HepG2 (cell line): Measurements from ENCODE around the gene SHC1. TPM values are rescaled to one million over a fixed set of nuclear protein-coding genes. Genes with fewer than 3 reads are reported as not detected.
A peak's percentile ranks its signal among the peaks of the same experiment; 100 is the strongest.

Experiments used
- DDIT3 ChIP-seq: sonication (generic); formaldehyde crosslinking; IDR thresholded peaks from 2 replicates; pipeline ENCODE4 v1.4.0; 2020; ENCODE audit warnings: mild to moderate bottlenecking, missing genetic modification reagents
- FOSL2 ChIP-seq: sonication (generic); formaldehyde crosslinking; IDR thresholded peaks from 2 replicates; pipeline ENCODE4 v1.4.0; 2020; ENCODE audit warnings: missing genetic modification reagents
- GABPA ChIP-seq, 2 experiments: IDR thresholded peaks; 2 replicates each; pipeline ENCODE4 v1.6.1; 2011 to 2016; ENCODE audit warnings: low read depth in 2 of 2, low read length in 1 of 2, missing biosample characterization in 1 of 2, missing genetic modification characterization in 1 of 2
- IRF2 ChIP-seq: IDR thresholded peaks from 2 replicates; pipeline ENCODE4 v1.6.1; 2018; ENCODE audit warnings: missing genetic modification reagents, missing compliant biosample characterization
- MTF2 ChIP-seq: sonication (generic); formaldehyde crosslinking; IDR thresholded peaks from 2 replicates; pipeline ENCODE4 v1.5.0; 2020; ENCODE audit warnings: missing genetic modification reagents, borderline replicate concordance
- MXI1 ChIP-seq: IDR thresholded peaks from 3 replicates; pipeline ENCODE4 v1.6.1; 2012; ENCODE audit warnings: low read depth, low read length, inconsistent platforms, borderline replicate concordance
- NFYB ChIP-seq: sonication (generic); formaldehyde crosslinking; IDR thresholded peaks from 2 replicates; pipeline ENCODE4 v1.4.0; 2020; ENCODE audit warnings: missing genetic modification reagents
- POGZ ChIP-seq: sonication (generic); formaldehyde crosslinking; IDR thresholded peaks from 2 replicates; pipeline ENCODE4 v1.4.0; 2020; ENCODE audit warnings: mild to moderate bottlenecking, missing genetic modification reagents
- SATB2 ChIP-seq: sonication (generic); formaldehyde crosslinking; IDR thresholded peaks from 2 replicates; pipeline ENCODE4 v1.5.0; 2020; ENCODE audit warnings: missing genetic modification reagents
- SNAPC5 ChIP-seq: sonication (generic); formaldehyde crosslinking; IDR thresholded peaks from 2 replicates; pipeline ENCODE4 v1.8.1; 2023; ENCODE audit warnings: mild to moderate bottlenecking, missing genetic modification reagents, borderline replicate concordance
- TBP ChIP-seq: sonication (generic); formaldehyde crosslinking; IDR thresholded peaks from 2 replicates; pipeline ENCODE4 v1.5.0; 2020; ENCODE audit warnings: missing genetic modification reagents
- TOE1 ChIP-seq: sonication (generic); formaldehyde crosslinking; IDR thresholded peaks from 2 replicates; pipeline ENCODE4 v1.4.0; 2020; ENCODE audit warnings: mild to moderate bottlenecking, missing genetic modification reagents
- ZNF101 ChIP-seq: sonication (generic); formaldehyde crosslinking; IDR thresholded peaks from 2 replicates; pipeline ENCODE4 v1.4.0; 2020; ENCODE audit warnings: mild to moderate bottlenecking, low read depth, missing genetic modification reagents, borderline replicate concordance
- ZNF138 ChIP-seq: sonication (generic); formaldehyde crosslinking; IDR thresholded peaks from 2 replicates; pipeline ENCODE4 v1.5.0; 2020; ENCODE audit warnings: mild to moderate bottlenecking, low read depth, missing genetic modification reagents
- ZNF292 ChIP-seq: sonication (generic); formaldehyde crosslinking; IDR thresholded peaks from 2 replicates; pipeline ENCODE4 v1.8.1; 2022; ENCODE audit warnings: mild to moderate bottlenecking, low read depth, missing genetic modification reagents, borderline replicate concordance
- ZNF30 ChIP-seq: sonication (generic); formaldehyde crosslinking; IDR thresholded peaks from 2 replicates; pipeline ENCODE4 v1.5.0; 2020; ENCODE audit warnings: mild to moderate bottlenecking, missing genetic modification reagents
- ZNF383 ChIP-seq: sonication (generic); formaldehyde crosslinking; IDR thresholded peaks from 2 replicates; pipeline ENCODE4 v1.4.0; 2020; ENCODE audit warnings: missing genetic modification reagents, mild to moderate bottlenecking, borderline replicate concordance
- ZNF430 ChIP-seq: sonication (generic); formaldehyde crosslinking; IDR thresholded peaks from 2 replicates; pipeline ENCODE4 v1.9.0; 2021; ENCODE audit warnings: mild to moderate bottlenecking, missing genetic modification reagents
- ZNF510 ChIP-seq: sonication (generic); formaldehyde crosslinking; IDR thresholded peaks from 2 replicates; pipeline ENCODE4 v1.4.0; 2020; ENCODE audit warnings: low read depth, mild to moderate bottlenecking, missing genetic modification reagents
- ZNF530 ChIP-seq: sonication (generic); formaldehyde crosslinking; IDR thresholded peaks from 2 replicates; pipeline ENCODE4 v1.5.0; 2020; ENCODE audit warnings: low read depth, mild to moderate bottlenecking, missing genetic modification reagents
- ZNF7 ChIP-seq: IDR thresholded peaks from 2 replicates; pipeline ENCODE4 v1.6.1; 2016; ENCODE audit warnings: missing biosample characterization, missing genetic modification reagents
- ZNF709 ChIP-seq: sonication (generic); formaldehyde crosslinking; IDR thresholded peaks from 2 replicates; pipeline ENCODE4 v1.5.0; 2020; ENCODE audit warnings: mild to moderate bottlenecking, missing genetic modification reagents
- polyA plus RNA-seq, 8 experiments: library from polyadenylated mRNA; depleted of rRNA in 3 of 8; stranded (reverse) in 7 of 8; unstranded in 1 of 8; fragments of >200 nt; fragmentation: Illumina TruSeq in 4 of 8; extraction: Trizol in 4 of 8; gene quantifications; 2 replicates each; pipeline versions ENCODE4 v1.2.1 to v1.2.3, GENCODE V29; 2011 to 2016; ENCODE audit warnings: low read depth in 4 of 8, missing spikeins in 1 of 8, mixed read lengths in 1 of 8; ENCODE audit not compliant: insufficient read depth in 1 of 8
- total RNA-seq, 5 experiments: library from RNA; depleted of rRNA; stranded (reverse); fragments of >200 nt; fragmentation: Illumina TruSeq; extraction: Trizol; gene quantifications; 2 replicates each; pipeline ENCODE4 v1.2.3, GENCODE V29; 2016; ENCODE audit warnings: low read depth in 1 of 5
- TF ChIP-seq, protein P1 (sequence below): sonication (generic); formaldehyde crosslinking; IDR thresholded peaks from 2 replicates; pipeline ENCODE4 v1.4.0; 2020; ENCODE audit warnings: missing genetic modification reagents
- TF ChIP-seq, protein P2 (sequence below): sonication (generic); formaldehyde crosslinking; IDR thresholded peaks from 2 replicates; pipeline ENCODE4 v1.5.0; 2020; ENCODE audit warnings: missing genetic modification reagents
- TF ChIP-seq, protein P3 (sequence below): sonication (generic); formaldehyde crosslinking; IDR thresholded peaks from 2 replicates; pipeline ENCODE4 v1.5.0; 2020; ENCODE audit warnings: mild to moderate bottlenecking, missing genetic modification reagents

Gene SHC1
- total and polyA plus RNA-seq, 2 of the 13 experiments (the other 11 are each of a cell fraction or from before 2014, with no cell fraction given) = 52.0 to 137 TPM

- no peak for TF ChIP-seq ZNF101 (CRISPR knock-in tag)
- TF ChIP-seq, protein P1, sequence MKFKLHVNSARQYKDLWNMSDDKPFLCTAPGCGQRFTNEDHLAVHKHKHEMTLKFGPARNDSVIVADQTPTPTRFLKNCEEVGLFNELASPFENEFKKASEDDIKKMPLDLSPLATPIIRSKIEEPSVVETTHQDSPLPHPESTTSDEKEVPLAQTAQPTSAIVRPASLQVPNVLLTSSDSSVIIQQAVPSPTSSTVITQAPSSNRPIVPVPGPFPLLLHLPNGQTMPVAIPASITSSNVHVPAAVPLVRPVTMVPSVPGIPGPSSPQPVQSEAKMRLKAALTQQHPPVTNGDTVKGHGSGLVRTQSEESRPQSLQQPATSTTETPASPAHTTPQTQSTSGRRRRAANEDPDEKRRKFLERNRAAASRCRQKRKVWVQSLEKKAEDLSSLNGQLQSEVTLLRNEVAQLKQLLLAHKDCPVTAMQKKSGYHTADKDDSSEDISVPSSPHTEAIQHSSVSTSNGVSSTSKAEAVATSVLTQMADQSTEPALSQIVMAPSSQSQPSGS (CRISPR knock-in tag) = no peak
- TF ChIP-seq GABPA (IDR thresholded peaks at IDR 0.05; ENCODE audit: low read depth, low read length) = no peak
- no peak for TF ChIP-seq GABPA (CRISPR knock-in tag; IDR thresholded peaks at IDR 0.05; ENCODE audit: low read depth)
- no peak for TF ChIP-seq MTF2 (CRISPR knock-in tag)
- no peak for TF ChIP-seq NFYB (CRISPR knock-in tag)
- TF ChIP-seq ZNF30 (CRISPR knock-in tag) = no peak
- TF ChIP-seq TBP = no peak
- no peak for TF ChIP-seq IRF2 (CRISPR knock-in tag)
- no peak; the same call in 1 of the 2 replicates for TF ChIP-seq ZNF430 (CRISPR knock-in tag)
- TF ChIP-seq ZNF7 = no peak
- TF ChIP-seq, protein P2, sequence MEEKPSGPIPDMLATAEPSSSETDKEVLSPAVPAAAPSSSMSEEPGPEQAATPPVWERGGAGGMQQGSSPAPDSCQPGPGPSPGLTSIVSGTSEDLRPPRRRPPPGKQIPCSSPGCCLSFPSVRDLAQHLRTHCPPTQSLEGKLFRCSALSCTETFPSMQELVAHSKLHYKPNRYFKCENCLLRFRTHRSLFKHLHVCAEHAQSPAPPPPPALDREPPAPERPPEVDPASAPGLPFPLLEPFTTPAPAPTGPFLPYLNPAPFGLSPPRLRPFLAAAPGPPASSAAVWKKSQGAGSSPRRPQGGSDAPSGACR (CRISPR knock-in tag) = no peak
- peak; percentile 42; the same call in 1 of the 2 replicates for TF ChIP-seq TOE1 (CRISPR knock-in tag)
- TF ChIP-seq POGZ = no peak
- TF ChIP-seq ZNF709 = no peak
- no peak for TF ChIP-seq ZNF292
- peak; percentile 13; the same call in 1 of the 2 replicates for TF ChIP-seq ZNF510 (CRISPR knock-in tag)
- TF ChIP-seq SATB2 (CRISPR knock-in tag) = 0 out of 2 replicates have a peak, but pooled peaks have one; percentile 34
- TF ChIP-seq, protein P3, sequence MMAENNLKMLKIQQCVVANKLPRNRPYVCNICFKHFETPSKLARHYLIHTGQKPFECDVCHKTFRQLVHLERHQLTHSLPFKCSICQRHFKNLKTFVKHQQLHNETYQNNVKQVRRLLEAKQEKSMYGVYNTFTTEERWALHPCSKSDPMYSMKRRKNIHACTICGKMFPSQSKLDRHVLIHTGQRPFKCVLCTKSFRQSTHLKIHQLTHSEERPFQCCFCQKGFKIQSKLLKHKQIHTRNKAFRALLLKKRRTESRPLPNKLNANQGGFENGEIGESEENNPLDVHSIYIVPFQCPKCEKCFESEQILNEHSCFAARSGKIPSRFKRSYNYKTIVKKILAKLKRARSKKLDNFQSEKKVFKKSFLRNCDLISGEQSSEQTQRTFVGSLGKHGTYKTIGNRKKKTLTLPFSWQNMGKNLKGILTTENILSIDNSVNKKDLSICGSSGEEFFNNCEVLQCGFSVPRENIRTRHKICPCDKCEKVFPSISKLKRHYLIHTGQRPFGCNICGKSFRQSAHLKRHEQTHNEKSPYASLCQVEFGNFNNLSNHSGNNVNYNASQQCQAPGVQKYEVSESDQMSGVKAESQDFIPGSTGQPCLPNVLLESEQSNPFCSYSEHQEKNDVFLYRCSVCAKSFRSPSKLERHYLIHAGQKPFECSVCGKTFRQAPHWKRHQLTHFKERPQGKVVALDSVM (CRISPR knock-in tag) = no peak
- no peak for TF ChIP-seq SNAPC5 (CRISPR knock-in tag)
- TF ChIP-seq MXI1 = peak; percentile 4; the same call in 1 of the 3 replicates
- no peak for TF ChIP-seq FOSL2 (CRISPR knock-in tag)
- no peak for TF ChIP-seq ZNF530
- TF ChIP-seq DDIT3 (CRISPR knock-in tag) = no peak
- TF ChIP-seq ZNF383 (CRISPR knock-in tag) = no peak
- TF ChIP-seq ZNF138 = no peak
Observed at GRCh38 chr1:154974808-154975408, 4.4 kb upstream of the SHC1 start (continued).
